ENCODE results near the gene KCNIP4.

GRCh38 chr4:21592970-21593670, 355.5 kb downstream of the KCNIP4 start:
- TF ChIP-seq, protein P1, sequence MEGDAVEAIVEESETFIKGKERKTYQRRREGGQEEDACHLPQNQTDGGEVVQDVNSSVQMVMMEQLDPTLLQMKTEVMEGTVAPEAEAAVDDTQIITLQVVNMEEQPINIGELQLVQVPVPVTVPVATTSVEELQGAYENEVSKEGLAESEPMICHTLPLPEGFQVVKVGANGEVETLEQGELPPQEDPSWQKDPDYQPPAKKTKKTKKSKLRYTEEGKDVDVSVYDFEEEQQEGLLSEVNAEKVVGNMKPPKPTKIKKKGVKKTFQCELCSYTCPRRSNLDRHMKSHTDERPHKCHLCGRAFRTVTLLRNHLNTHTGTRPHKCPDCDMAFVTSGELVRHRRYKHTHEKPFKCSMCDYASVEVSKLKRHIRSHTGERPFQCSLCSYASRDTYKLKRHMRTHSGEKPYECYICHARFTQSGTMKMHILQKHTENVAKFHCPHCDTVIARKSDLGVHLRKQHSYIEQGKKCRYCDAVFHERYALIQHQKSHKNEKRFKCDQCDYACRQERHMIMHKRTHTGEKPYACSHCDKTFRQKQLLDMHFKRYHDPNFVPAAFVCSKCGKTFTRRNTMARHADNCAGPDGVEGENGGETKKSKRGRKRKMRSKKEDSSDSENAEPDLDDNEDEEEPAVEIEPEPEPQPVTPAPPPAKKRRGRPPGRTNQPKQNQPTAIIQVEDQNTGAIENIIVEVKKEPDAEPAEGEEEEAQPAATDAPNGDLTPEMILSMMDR (IDR thresholded peaks at IDR 0.05; ENCODE audit: poor library complexity) = no peak
- no peak for TF ChIP-seq EZH2phosphoT487 (IDR thresholded peaks at IDR 0.05; ENCODE audit: low read depth, severe bottlenecking, unreplicated experiment)
- no peak for TF ChIP-seq EZH2 (IDR thresholded peaks at IDR 0.05; ENCODE audit: borderline replicate concordance)

Data from hepatocyte (in vitro differentiated cells).